A549 (cell line): ENCODE measurements around the gene NSMCE1. TPM values are rescaled to one million over a fixed set of nuclear protein-coding genes. Genes with fewer than 3 reads are reported as not detected.
A peak's percentile ranks its signal among the peaks of the same experiment; 100 is the strongest.

ENCODE experiments used
- ATAC-seq, 2 experiments: fragments of 200-7000 bp in 1 of 2; fragments of >200 bp in 1 of 2; cut with Nextera tagmentation in 1 of 2; cut with Tn5 transposase in 1 of 2; 3 replicates each; pipeline versions ENCODE4 v1.8.0 to v1.9.1; 2018 to 2020; ENCODE audit warnings: mild to moderate bottlenecking in 1 of 2, moderate library complexity in 1 of 2
- CTCF ChIA-PET: fragments of 300-600 bp; sonication (Branson Sonifier 250); formaldehyde crosslinking; extraction: SDS; loops from one replicate; lab custom pipeline; 2021; ENCODE audit warnings: antibody characterized with exemption, inconsistent platforms; lab: Yijun Ruan, JAX
- POLR2A ChIA-PET: fragments of 350-600 bp; formaldehyde crosslinking; extraction: SDS; loops from one replicate; lab custom pipeline; 2021; ENCODE audit warnings: antibody characterized with exemption, inconsistent platforms; lab: Yijun Ruan, JAX
- DNase-seq, 2 experiments: peaks; one replicate each; pipeline versions ENCODE4 v3.0.0 to v3.0.0-alpha.2; 2011 to 2016; ENCODE audit warnings: low read depth in 1 of 2, low spot score in 1 of 2
- FAIRE-seq: peaks from 2 replicates; lab custom pipeline; 2011; peaks lifted over from hg19 to GRCh38; lab: Jason Lieb, UNC
- H3K27ac ChIP-seq, 2 experiments: fragments of >200 bp; sonication (Bioruptor Twin); formaldehyde crosslinking; 3 replicates each; pipeline ENCODE4 v1.5.1; 2016 to 2017
- H3K4me1 ChIP-seq: fragments of >200 bp; sonication (Bioruptor Twin); formaldehyde crosslinking; 3 replicates; pipeline ENCODE4 v1.6.1; 2016
- H3K4me2 ChIP-seq: fragments of >200 bp; sonication (Bioruptor Twin); formaldehyde crosslinking; 3 replicates; pipeline ENCODE4 v1.6.1; 2016
- H3K4me3 ChIP-seq: fragments of >200 bp; sonication (Bioruptor Twin); formaldehyde crosslinking; 3 replicates; pipeline ENCODE4 v1.5.1; 2016
- H3K9me3 ChIP-seq: fragments of >200 bp; sonication (Bioruptor Twin); formaldehyde crosslinking; 3 replicates; pipeline ENCODE4 v1.6.1; 2016
- BCL3 ChIP-seq: fragments of >200 bp; sonication (Bioruptor Twin); formaldehyde crosslinking; IDR thresholded peaks from 3 replicates; pipeline ENCODE4 v1.6.1; 2016
- BHLHE40 ChIP-seq: IDR thresholded peaks from 2 replicates; pipeline ENCODE4 v1.6.1; 2012; ENCODE audit warnings: low read depth, low read length, inconsistent platforms
- CHD2 ChIP-seq: fragments of 150-350 bp; IDR thresholded peaks from 2 replicates; pipeline ENCODE4 v1.6.1; 2014; ENCODE audit warnings: low read length; ENCODE audit not compliant: partially characterized antibody
- CHD4 ChIP-seq: fragments of 200-600 bp; sonication (generic); IDR thresholded peaks from 2 replicates; pipeline ENCODE4 v1.6.1; 2016; ENCODE audit warnings: antibody characterized with exemption, mild to moderate bottlenecking, borderline replicate concordance
- CTCF ChIP-seq: fragments of >200 bp; sonication (Bioruptor Twin); formaldehyde crosslinking; IDR thresholded peaks from 3 replicates; pipeline ENCODE4 v1.5.1; 2016
- E2F6 ChIP-seq: IDR thresholded peaks from 2 replicates; pipeline ENCODE4 v1.6.1; 2012; ENCODE audit warnings: low read depth, borderline replicate concordance
- EHF ChIP-seq: fragments of 250-450 bp; sonication (Bioruptor Pico); IDR thresholded peaks from 2 replicates; pipeline ENCODE4 v1.5.0; 2020; ENCODE audit warnings: mild to moderate bottlenecking
- ELK1 ChIP-seq: fragments of 150-350 bp; IDR thresholded peaks from 2 replicates; pipeline ENCODE4 v1.6.1; 2014; ENCODE audit warnings: low read depth, mild to moderate bottlenecking, low read length
- EP300 ChIP-seq, 2 experiments: fragments of >200 bp; sonication (Bioruptor Twin); formaldehyde crosslinking; IDR thresholded peaks; 2 replicates in 1 of 2; 3 replicates in 1 of 2; pipeline ENCODE4 v1.6.1; 2016 to 2017
- FOSL2 ChIP-seq, 2 experiments: fragments of 450-650 bp in 1 of 2; fragments of >200 bp in 1 of 2; sonication (Bioruptor Twin) in 1 of 2; formaldehyde crosslinking; IDR thresholded peaks; 2 replicates each; pipeline versions ENCODE4 v1.5.0 to v1.6.1; 2016 to 2020; ENCODE audit warnings: mild to moderate bottlenecking in 1 of 2, moderate library complexity in 1 of 2
- GATA3 ChIP-seq: IDR thresholded peaks from 2 replicates; pipeline ENCODE4 v1.6.1; 2012; ENCODE audit warnings: borderline replicate concordance
- HES2 ChIP-seq: fragments of >200 bp; sonication (Bioruptor Twin); formaldehyde crosslinking; IDR thresholded peaks from 2 replicates; pipeline ENCODE4 v1.6.1; 2016
- HEYL ChIP-seq: fragments of 250-450 bp; sonication (Bioruptor Pico); IDR thresholded peaks from 2 replicates; pipeline ENCODE4 v1.8.0; 2021; ENCODE audit warnings: mild to moderate bottlenecking, moderate library complexity
- HOXA7 ChIP-seq: fragments of 250-450 bp; sonication (Bioruptor Pico); IDR thresholded peaks from 2 replicates; pipeline ENCODE4 v1.5.0; 2020; ENCODE audit warnings: mild to moderate bottlenecking, moderate library complexity
- JUNB ChIP-seq: fragments of >200 bp; sonication (Bioruptor Twin); formaldehyde crosslinking; IDR thresholded peaks from 2 replicates; pipeline ENCODE4 v1.6.1; 2016
- KDM1A ChIP-seq: fragments of 200-600 bp; sonication (generic); IDR thresholded peaks from 2 replicates; pipeline ENCODE4 v1.6.1; 2016; ENCODE audit warnings: low read depth, mild to moderate bottlenecking
- PBX3 ChIP-seq: IDR thresholded peaks from 2 replicates; pipeline ENCODE4 v1.6.1; 2012
- POLR2A ChIP-seq: IDR thresholded peaks from 2 replicates; pipeline ENCODE4 v1.6.1; 2012; ENCODE audit warnings: mild to moderate bottlenecking, low read length
- RAD21 ChIP-seq, 2 experiments: fragments of >200 bp in 1 of 2; sonication (Bioruptor Twin) in 1 of 2; formaldehyde crosslinking in 1 of 2; IDR thresholded peaks in 1 of 2; conservative IDR thresholded peaks in 1 of 2; 2 replicates in 1 of 2; 3 replicates in 1 of 2; pipeline ENCODE4 v1.6.1; 2012 to 2018; ENCODE audit warnings: inconsistent platforms in 1 of 2
- RCOR1 ChIP-seq: fragments of 150-350 bp; IDR thresholded peaks from 2 replicates; pipeline ENCODE4 v1.6.1; 2014; ENCODE audit warnings: antibody characterized with exemption, low read length, low read depth
- RNF2 ChIP-seq: fragments of 200-600 bp; sonication (generic); IDR thresholded peaks from 2 replicates; pipeline ENCODE4 v1.6.1; 2016; ENCODE audit warnings: low read depth, mild to moderate bottlenecking, antibody characterized with exemption, moderate library complexity, borderline replicate concordance
- TP53 ChIP-seq: fragments of 250-450 bp; sonication (Bioruptor Pico); IDR thresholded peaks from 2 replicates; pipeline ENCODE4 v1.5.0; 2021; ENCODE audit warnings: mild to moderate bottlenecking, moderate library complexity
- ZC3H11A ChIP-seq: fragments of 450-650 bp; IDR thresholded peaks from 2 replicates; pipeline ENCODE4 v1.6.1; 2014; ENCODE audit warnings: antibody characterized with exemption, mild to moderate bottlenecking
- ZFP36 ChIP-seq: fragments of 450-650 bp; IDR thresholded peaks from 2 replicates; pipeline ENCODE4 v1.6.1; 2014; ENCODE audit warnings: borderline replicate concordance; ENCODE audit not compliant: partially characterized antibody
- ZNF302 ChIP-seq: fragments of 250-450 bp; sonication (Bioruptor Pico); IDR thresholded peaks from 2 replicates; pipeline ENCODE4 v1.9.0; 2021; ENCODE audit warnings: inconsistent platforms, mild to moderate bottlenecking, moderate library complexity
- ZSCAN20 ChIP-seq: fragments of 250-450 bp; sonication (Bioruptor Pico); IDR thresholded peaks from 2 replicates; pipeline ENCODE4 v1.8.0; 2022; ENCODE audit warnings: mild to moderate bottlenecking, moderate library complexity
- WGBS: methylation state at CpG from one replicate; pipeline ENCODE4 v1.1.6; 2017; ENCODE audit errors: missing lambda C conversion rate; 5-methylcytosine and 5-hydroxymethylcytosine counted together
- polyA plus RNA-seq, 4 experiments: library from polyadenylated mRNA; depleted of rRNA in 3 of 4; stranded (reverse); fragments of >200 nt; fragmentation: RNase III in 1 of 4; extraction: RNeasy Plus Mini Kit Qiagen cat#74134 plus additional on column Dnase treatment in 1 of 4; gene quantifications; 2 replicates in 3 of 4; 3 replicates in 1 of 4; pipeline ENCODE4 v1.2.3, GENCODE V29; 2011 to 2017

The NSMCE1 gene
- polyA plus RNA-seq, 2 of the 4 experiments (the other 2 are of a cell fraction), result 32.0 to 59.9 TPM

- ATAC-seq (no peak), DNase-seq (no peak), FAIRE-seq (no peak)
- Histone ChIP-seq H3K27ac (no peak overlapping the region), H3K4me1 (no peaks in the 10 kb centered on the region), H3K4me3 (no peak overlapping the region), H3K9me3 (no peaks in the 10 kb centered on the region), H3K4me2 (no peak overlapping the region)
- ChIA-PET CTCF (no interaction called here), POLR2A (no interaction called here)
- WGBS, result 64% methylated on average over 7 of the region's 7 CpGs
- no peak for TF ChIP-seq ZFP36
- TF ChIP-seq GATA3, result no peak
- TF ChIP-seq CTCF, result no peak
- TF ChIP-seq CHD4, result no peak
- no peak for TF ChIP-seq HES2
- TF ChIP-seq TP53 (CRISPR knock-in tag), result no peak
- no peak for TF ChIP-seq RAD21 (conservative IDR thresholded peaks at IDR 0.05 in 1 of 2, IDR thresholded peaks at IDR 0.05 in 1 of 2)
- no peak for TF ChIP-seq ZC3H11A
- TF ChIP-seq E2F6, result no peak
- TF ChIP-seq ZNF302 (CRISPR knock-in tag), result no peak
- TF ChIP-seq PBX3, result no peak
- TF ChIP-seq CHD2, result no peak
Measured at GRCh38 chr16:27182906-27183405, 85.6 kb downstream of the NSMCE1 start.

- FAIRE-seq (no peak), ATAC-seq (peak; percentile 61 to 66), DNase-seq (no peak)
- Histone ChIP-seq H3K4me1 (no peaks in the 10 kb centered on the region), H3K4me2 (no peak overlapping the region), H3K4me3 (no peak overlapping the region), H3K9me3 (no peaks in the 10 kb centered on the region), H3K27ac (no peak overlapping the region)
- 35% methylated on average over 8 of the region's 8 CpGs for WGBS
- TF ChIP-seq CHD2, result no peak
- no peak for TF ChIP-seq HEYL (CRISPR knock-in tag)
- no peak for TF ChIP-seq ELK1
- TF ChIP-seq BCL3, result no peak
- no peak for TF ChIP-seq TP53 (CRISPR knock-in tag)
- TF ChIP-seq KDM1A, result no peak
- TF ChIP-seq ZSCAN20 (CRISPR knock-in tag), result no peak
- TF ChIP-seq FOSL2 (IDR thresholded peaks at IDR 0.05), result no peak
- no peak for TF ChIP-seq FOSL2 (CRISPR knock-in tag; IDR thresholded peaks at IDR 0.05)
- TF ChIP-seq CTCF, result no peak
- TF ChIP-seq EP300 (IDR thresholded peaks at IDR 0.05), result no peak
- TF ChIP-seq RNF2, result no peak
- TF ChIP-seq HOXA7 (CRISPR knock-in tag), result no peak
- TF ChIP-seq RAD21 (conservative IDR thresholded peaks at IDR 0.05 in 1 of 2, IDR thresholded peaks at IDR 0.05 in 1 of 2), result no peak
- TF ChIP-seq BHLHE40, result no peak
- no peak for TF ChIP-seq EHF (CRISPR knock-in tag)
- TF ChIP-seq POLR2A, result no peak
- TF ChIP-seq RCOR1, result no peak
- no peak for TF ChIP-seq JUNB
- ChIA-PET CTCF (interaction anchor here (0.8 to 5.7 kb wide), 6 partner anchors 8 to 187 kb away, joined by 3 to 57 read pairs (median 4); no protein-coding TSS in a partner anchor), POLR2A (interaction anchor here (1.3 kb wide), 1 partner anchor 22 kb away, joined by 5 read pairs; the partner anchor contains the start of gene KDM8)
Measured at GRCh38 chr16:27181019-27181790, 87.4 kb downstream of the NSMCE1 start.
